ENCODE data around the gene EIF4A3.

Gene EIF4A3

GRCh38 chr17:80109713-80110446, 37.0 kb downstream of the EIF4A3 start:
- TF ChIP-seq CTCF (IDR thresholded peaks at IDR 0.05; ENCODE audit: insufficient read depth, low read depth, low read length, missing control alignments): no peak
- no peak overlapping the region for H3K4me3 ChIP-seq (ENCODE audit: low read length)
- peak; percentile 97 for DNase-seq (ENCODE audit: low read depth)

- no peak overlapping the region for H3K4me3 ChIP-seq (ENCODE audit: low read length)
- no peak for DNase-seq (ENCODE audit: low read depth)
- no peak for TF ChIP-seq CTCF (IDR thresholded peaks at IDR 0.05; ENCODE audit: insufficient read depth, low read depth, low read length, missing control alignments)
Measured at GRCh38 chr17:80109066-80109660, 37.8 kb downstream of the EIF4A3 start.

GRCh38 chr17:80108036-80108971, 38.6 kb downstream of the EIF4A3 start:
- TF ChIP-seq CTCF (IDR thresholded peaks at IDR 0.05; ENCODE audit: insufficient read depth, low read depth, low read length, missing control alignments): no peak
- no peak for DNase-seq (ENCODE audit: low read depth)

GRCh38 chr17:80107231-80108021, 39.5 kb downstream of the EIF4A3 start:
- no peak overlapping the region for H3K4me3 ChIP-seq (ENCODE audit: low read length)
- DNase-seq (ENCODE audit: low read depth): no peak
- no peak for TF ChIP-seq CTCF (IDR thresholded peaks at IDR 0.05; ENCODE audit: insufficient read depth, low read depth, low read length, missing control alignments)

More at GRCh38 chr17:80108036-80108971, 38.6 kb downstream of the EIF4A3 start:
- H3K4me3 ChIP-seq (ENCODE audit: low read length): no peak overlapping the region

GRCh38 chr17:80106751-80107150, 40.2 kb downstream of the EIF4A3 start:
- DNase-seq (ENCODE audit: low read depth): no peak
- TF ChIP-seq CTCF (IDR thresholded peaks at IDR 0.05; ENCODE audit: insufficient read depth, low read depth, low read length, missing control alignments): no peak
- no peak overlapping the region for H3K4me3 ChIP-seq (ENCODE audit: low read length)

GRCh38 chr17:80106176-80106575, 40.8 kb downstream of the EIF4A3 start:
- no peak overlapping the region for H3K4me3 ChIP-seq (ENCODE audit: low read length)
- no peak for TF ChIP-seq CTCF (IDR thresholded peaks at IDR 0.05; ENCODE audit: insufficient read depth, low read depth, low read length, missing control alignments)
- no peak for DNase-seq (ENCODE audit: low read depth)

All from epithelial cell of esophagus (primary cell).